Karpas-422 (cell line): Measurements from ENCODE around the gene PLD4. TPM values are rescaled to one million over a fixed set of nuclear protein-coding genes. Genes with fewer than 3 reads are reported as not detected.
"Not testable (repeated sequence)": the region's sequence is repeated elsewhere in the genome, so short reads cannot be mapped to it uniquely, and the experiment has no call there.

ENCODE experiments used
- DNase-seq: peaks from one replicate; pipeline ENCODE4 v3.0.0-alpha.2; 2015
- H2AFZ ChIP-seq: fragments of 200-600 bp; sonication (generic); 2 replicates; pipeline ENCODE4 v1.6.1; 2014; ENCODE audit warnings: antibody characterized with exemption, low read length, mixed read lengths
- H3K27ac ChIP-seq: fragments of 200-600 bp; sonication (generic); 2 replicates; pipeline ENCODE4 v1.5.1; 2014; ENCODE audit warnings: mild to moderate bottlenecking, low read length, moderate library complexity
- H3K27me3 ChIP-seq: fragments of 200-600 bp; sonication (generic); 2 replicates; pipeline ENCODE4 v1.6.1; 2014; ENCODE audit warnings: low read length, mixed read lengths
- H3K36me3 ChIP-seq: fragments of 200-600 bp; sonication (generic); 2 replicates; pipeline ENCODE4 v1.6.1; 2014; ENCODE audit warnings: low read length, mixed read lengths; ENCODE audit not compliant: insufficient read depth
- H3K4me1 ChIP-seq: fragments of 200-600 bp; sonication (generic); 2 replicates; pipeline ENCODE4 v1.6.1; 2014; ENCODE audit warnings: mild to moderate bottlenecking, low read length, mixed read lengths
- H3K4me2 ChIP-seq: fragments of 200-600 bp; sonication (generic); 2 replicates; pipeline ENCODE4 v1.6.1; 2014; ENCODE audit warnings: low read length, low read depth, mild to moderate bottlenecking; ENCODE audit not compliant: poor library complexity, severe bottlenecking
- H3K4me3 ChIP-seq: fragments of 200-600 bp; sonication (generic); 2 replicates; pipeline ENCODE4 v1.5.1; 2014; ENCODE audit warnings: mild to moderate bottlenecking, antibody characterized with exemption, low read length, mixed read lengths
- H3K79me2 ChIP-seq: fragments of 200-600 bp; sonication (generic); 2 replicates; pipeline ENCODE4 v1.6.1; 2014; ENCODE audit warnings: mild to moderate bottlenecking, low read length, mixed read lengths
- H3K9ac ChIP-seq: fragments of 200-600 bp; sonication (generic); 2 replicates; pipeline ENCODE4 v1.6.0; 2014; ENCODE audit warnings: low read length
- H3K9me2 ChIP-seq: fragments of 200-600 bp; sonication (generic), shearing (Covaris generic); replicated peaks from 2 replicates; pipeline ENCODE4 v1.6.0; 2014; ENCODE audit warnings: mild to moderate bottlenecking, low read length, moderate library complexity; ENCODE audit not compliant: insufficient read depth
- H3K9me3 ChIP-seq: fragments of 300-700, 200-600 bp; sonication (generic); 2 replicates; pipeline ENCODE4 v1.6.1; 2014; ENCODE audit warnings: low read length, mixed read lengths
- H4K20me1 ChIP-seq: fragments of 200-600 bp; sonication (generic); 2 replicates; pipeline ENCODE4 v1.6.1; 2014; ENCODE audit warnings: mild to moderate bottlenecking, antibody characterized with exemption, low read length, low read depth; ENCODE audit not compliant: insufficient read depth
- total RNA-seq: library from RNA; depleted of rRNA; stranded (reverse); fragments of >200 nt; shearing (Covaris generic); gene quantifications from 2 replicates; pipeline ENCODE4 v1.2.3, GENCODE V29; 2014; ENCODE audit warnings: low replicate concordance

The PLD4 gene
- total RNA-seq, 1 experiment from 2014 or later = 146 TPM

GRCh38 chr14:104919152-104919992 lies 5.3 kb upstream of the PLD4 start:
- DNase-seq = peak; percentile 85
- not testable (repeated sequence) for H3K27me3 ChIP-seq, H3K36me3 ChIP-seq, H2AFZ ChIP-seq, H3K9me3 ChIP-seq, H4K20me1 ChIP-seq, H3K9me2 ChIP-seq, H3K79me2 ChIP-seq
- Histone ChIP-seq H3K9ac (peak overlapping the region; percentile 65), H3K4me3 (peak overlapping the region; percentile 54), H3K4me2 (peak overlapping the region; percentile 63), H3K27ac (peak overlapping the region; percentile 92), H3K4me1 (peaks cover 41% of the 10 kb centered on the region)

- Histone ChIP-seq H3K9me3 (peaks cover 5% of the 10 kb centered on the region; the same call in 1 of the 2 replicates), H4K20me1 (no peaks in the 10 kb centered on the region), H3K4me1 (peaks cover 44% of the 10 kb centered on the region), H3K9me2 (no peaks in the 10 kb centered on the region), H3K27me3 (no peaks in the 10 kb centered on the region), H3K79me2 (no peaks in the 10 kb centered on the region), H3K4me2 (peak overlapping the region; percentile 63), H3K36me3 (no peaks in the 10 kb centered on the region), H3K27ac (peak overlapping the region; percentile 92), H3K9ac (peak overlapping the region; percentile 65), H2AFZ (no peak overlapping the region), H3K4me3 (peak overlapping the region; percentile 54)
- peak; percentile 79 for DNase-seq
These were observed 4.7 kb upstream of the PLD4 start for GRCh38 chr14:104919993-104920315.

GRCh38 chr14:104923640-104924420 lies 849 bp upstream of the PLD4 start:
- H3K9ac ChIP-seq = peak overlapping the region; percentile 95
- peak; percentile 94 for DNase-seq

GRCh38 chr14:104925214-104925854 lies 655 bp downstream of the PLD4 start:
- Histone ChIP-seq H3K9me2 (no peaks in the 10 kb centered on the region), H2AFZ (no peak overlapping the region), H3K36me3 (peaks cover 28% of the 10 kb centered on the region), H3K27ac (peak overlapping the region; percentile 97), H3K27me3 (no peaks in the 10 kb centered on the region), H3K4me2 (peak overlapping the region; percentile 95), H3K9ac (peak overlapping the region; percentile 95), H3K9me3 (peaks cover 5% of the 10 kb centered on the region; the same call in 1 of the 2 replicates), H3K4me3 (peak overlapping the region; percentile 91), H3K79me2 (peaks cover 8% of the 10 kb centered on the region; the same call in 1 of the 2 replicates), H3K4me1 (peaks cover 65% of the 10 kb centered on the region), H4K20me1 (peaks cover 30% of the 10 kb centered on the region; the same call in 1 of the 2 replicates)
- peak; percentile 83 for DNase-seq

More at GRCh38 chr14:104923640-104924420, 849 bp upstream of the PLD4 start:
- peak overlapping the region; percentile 91; the same call in 1 of the 2 replicates for H3K4me3 ChIP-seq
- no peaks in the 10 kb centered on the region for H3K9me2 ChIP-seq
- H4K20me1 ChIP-seq = peaks cover 17% of the 10 kb centered on the region; the same call in 1 of the 2 replicates
- H2AFZ ChIP-seq = no peak overlapping the region
- peak overlapping the region; percentile 95 for H3K4me2 ChIP-seq
- peaks cover 15% of the 10 kb centered on the region for H3K36me3 ChIP-seq
- peak overlapping the region; percentile 97 for H3K27ac ChIP-seq
- peaks cover 76% of the 10 kb centered on the region for H3K4me1 ChIP-seq
- H3K27me3 ChIP-seq = no peaks in the 10 kb centered on the region
- peaks cover 8% of the 10 kb centered on the region; the same call in 1 of the 2 replicates for H3K79me2 ChIP-seq
- H3K9me3 ChIP-seq = peaks cover 5% of the 10 kb centered on the region; the same call in 1 of the 2 replicates

GRCh38 chr14:104925855-104926609 lies 1.4 kb downstream of the PLD4 start:
- peak; percentile 71 for DNase-seq
- Histone ChIP-seq H3K79me2 (peaks cover 8% of the 10 kb centered on the region; the same call in 1 of the 2 replicates), H3K4me2 (peak overlapping the region; percentile 95), H3K4me1 (peaks cover 58% of the 10 kb centered on the region), H3K27ac (peak overlapping the region; percentile 97), H3K36me3 (peaks cover 29% of the 10 kb centered on the region), H3K9me2 (no peaks in the 10 kb centered on the region), H3K4me3 (peak overlapping the region; percentile 91), H3K9me3 (peaks cover 5% of the 10 kb centered on the region; the same call in 1 of the 2 replicates), H3K9ac (peak overlapping the region; percentile 95), H4K20me1 (peaks cover 34% of the 10 kb centered on the region; the same call in 1 of the 2 replicates), H2AFZ (no peak overlapping the region), H3K27me3 (no peaks in the 10 kb centered on the region)

GRCh38 chr14:104926619-104927431 lies 2.1 kb downstream of the PLD4 start:
- peaks cover 34% of the 10 kb centered on the region; the same call in 1 of the 2 replicates for H4K20me1 ChIP-seq
- no peaks in the 10 kb centered on the region for H3K9me2 ChIP-seq
- peaks cover 8% of the 10 kb centered on the region; the same call in 1 of the 2 replicates for H3K79me2 ChIP-seq
- H3K9ac ChIP-seq = peak overlapping the region; percentile 95
- H3K4me3 ChIP-seq = peak overlapping the region; percentile 91
- H3K4me2 ChIP-seq = peak overlapping the region; percentile 95
- H3K4me1 ChIP-seq = peaks cover 57% of the 10 kb centered on the region
- peaks cover 5% of the 10 kb centered on the region; the same call in 1 of the 2 replicates for H3K9me3 ChIP-seq
- H3K27ac ChIP-seq = peak overlapping the region; percentile 97
- no peak overlapping the region for H2AFZ ChIP-seq
- DNase-seq = peak; percentile 97
- H3K27me3 ChIP-seq = no peaks in the 10 kb centered on the region
- H3K36me3 ChIP-seq = peaks cover 29% of the 10 kb centered on the region

GRCh38 chr14:104927432-104927816 lies 2.7 kb downstream of the PLD4 start:
- no peak overlapping the region for H2AFZ ChIP-seq
- H3K9me3 ChIP-seq = peaks cover 5% of the 10 kb centered on the region; the same call in 1 of the 2 replicates
- H3K36me3 ChIP-seq = peaks cover 29% of the 10 kb centered on the region
- peak overlapping the region; percentile 97 for H3K27ac ChIP-seq
- no peak for DNase-seq
- peak overlapping the region; percentile 95 for H3K4me2 ChIP-seq
- H3K9ac ChIP-seq = peak overlapping the region; percentile 95
- no peaks in the 10 kb centered on the region for H3K9me2 ChIP-seq
- H3K27me3 ChIP-seq = no peaks in the 10 kb centered on the region
- peaks cover 8% of the 10 kb centered on the region; the same call in 1 of the 2 replicates for H3K79me2 ChIP-seq
- peaks cover 57% of the 10 kb centered on the region for H3K4me1 ChIP-seq
- peak overlapping the region; percentile 91 for H3K4me3 ChIP-seq
- H4K20me1 ChIP-seq = peaks cover 34% of the 10 kb centered on the region; the same call in 1 of the 2 replicates
